Posterior vena cava (tissue), 2 donors: Measurements from ENCODE around the gene NLRP13. TPM values are rescaled to one million over a fixed set of nuclear protein-coding genes. Genes with fewer than 3 reads are reported as not detected.

Experiments used
- DNase-seq: peaks from one replicate; pipeline ENCODE4 v3.0.0-alpha.2; 2020; ENCODE audit warnings: low spot score
- intact Hi-C, 2 donors: fragments of 100-400 bp; cut with DNase I; formaldehyde crosslinking; loops; one replicate each; pipeline versions ENCODE4 v1.14.1 to v1.14.2; 2022 to 2023
- total RNA-seq, 2 donors: library from RNA; stranded (reverse); fragmentation: NEBNext Ultra II Directional; extraction: Animal tissue kit (Norgen Biotek cat#: 25700); gene quantifications; one replicate each; pipeline ENCODE4 v1.2.1, GENCODE V29; 2021
- donor health status: DM: yes; HTN: yes; CAD: no.
- donor health status: DM: yes; HTN: yes; CAD: no.

The NLRP13 gene
- total RNA-seq, 2 donors from 2014 or later = not detected

GRCh38 chr19:55907746-55908145 is 24.4 kb downstream of the NLRP13 start:
- DNase-seq = no peak
- intact Hi-C loops = no loop called here

GRCh38 chr19:55907286-55907685 is 24.9 kb downstream of the NLRP13 start:
- no peak for DNase-seq
- intact Hi-C loops = no loop called here

GRCh38 chr19:55902080-55902751 is 29.9 kb downstream of the NLRP13 start:
- DNase-seq = no peak
- intact Hi-C loops = no loop called here

- no peak for DNase-seq
These were observed 30.6 kb downstream of the NLRP13 start for GRCh38 chr19:55901369-55902079.

GRCh38 chr19:55898911-55899310 is 33.2 kb downstream of the NLRP13 start:
- no peak for DNase-seq

More at GRCh38 chr19:55901369-55902079, 30.6 kb downstream of the NLRP13 start:
- intact Hi-C loops = no loop called here

GRCh38 chr19:55882626-55883025 is 49.5 kb downstream of the NLRP13 start:
- DNase-seq = no peak

More at GRCh38 chr19:55898911-55899310, 33.2 kb downstream of the NLRP13 start:
- intact Hi-C loops = no loop called here

GRCh38 chr19:55877211-55877610 is 54.9 kb downstream of the NLRP13 start:
- intact Hi-C loops = no loop called here
- DNase-seq = no peak

More at GRCh38 chr19:55882626-55883025, 49.5 kb downstream of the NLRP13 start:
- intact Hi-C loops = no loop called here

GRCh38 chr19:55870736-55871135 is 61.4 kb downstream of the NLRP13 start:
- intact Hi-C loops = no loop called here
- no peak for DNase-seq

- intact Hi-C loops = no loop called here
- no peak for DNase-seq
These were observed 65.0 kb downstream of the NLRP13 start for GRCh38 chr19:55867101-55867500.

GRCh38 chr19:55866521-55866920 is 65.6 kb downstream of the NLRP13 start:
- no peak for DNase-seq
- intact Hi-C loops = no loop called here

- intact Hi-C loops = no loop called here
- no peak for DNase-seq
These were observed 73.2 kb downstream of the NLRP13 start for GRCh38 chr19:55858969-55859368.

GRCh38 chr19:55858401-55858800 is 73.7 kb downstream of the NLRP13 start:
- DNase-seq = no peak
- intact Hi-C loops = no loop called here

- intact Hi-C loops = no loop called here
- DNase-seq = no peak
These were observed 74.2 kb downstream of the NLRP13 start for GRCh38 chr19:55857974-55858373.

- intact Hi-C loops = no loop called here
- DNase-seq = no peak
These were observed 75.0 kb downstream of the NLRP13 start for GRCh38 chr19:55857149-55857548.

- intact Hi-C loops = no loop called here
- no peak for DNase-seq
These were observed 77.0 kb downstream of the NLRP13 start for GRCh38 chr19:55855160-55855559.

Other genes starting within 250 kb of the NLRP13 start
- gene NLRP9, start 193.9 kb downstream of the NLRP13 start, total RNA-seq = not detected
- not detected for gene RFPL4A, start 173.2 kb downstream of the NLRP13 start, total RNA-seq
- gene RFPL4AL1, start 163.2 kb downstream of the NLRP13 start, total RNA-seq = not detected
- not detected for gene NLRP11, start 100.3 kb downstream of the NLRP13 start, total RNA-seq
- not detected for gene NLRP4, start 95.8 kb downstream of the NLRP13 start, total RNA-seq
- not detected for gene NLRP8, start 15.5 kb upstream of the NLRP13 start, total RNA-seq
- not detected for gene NLRP5, start 54.4 kb upstream of the NLRP13 start, total RNA-seq
- gene ZNF787, start 189.0 kb upstream of the NLRP13 start, total RNA-seq = 10 to 100 TPM; 19.0 to 24.7 TPM
- gene ZNF444, start 209.0 kb upstream of the NLRP13 start, total RNA-seq = 10 to 100 TPM; 17.8 to 23.8 TPM
- not detected for gene GALP, start 243.7 kb upstream of the NLRP13 start, total RNA-seq